ENCODE results near the gene TGM2. TPM values are rescaled to one million over a fixed set of nuclear protein-coding genes. Genes with fewer than 3 reads are reported as not detected.

TGM2 gene
- total RNA-seq, 2 experiments from 2014 or later, result not detected

- DNase-seq (no peak), ATAC-seq (no peak)
- Mint-ChIP-seq H3K9me3 (no peaks in the 10 kb centered on the region), H3K27me3 (peaks cover 3% of the 10 kb centered on the region), H3K36me3 (ENCODE audit: low read depth) (no peaks in the 10 kb centered on the region), H3K4me1 (ENCODE audit: low read depth) (no peaks in the 10 kb centered on the region), H3K4me3 (no peak overlapping the region), H3K27ac (no peak overlapping the region)
- ChIA-PET CTCF (interaction anchor here (4.1 kb wide), 1 partner anchor 10 kb away, joined by 23 read pairs; no protein-coding TSS in a partner anchor), POLR2A (no interaction called here)
- intact Hi-C loops (cut with micrococcal nuclease), result no loop called here
- no peak for TF ChIP-seq CTCF (IDR thresholded peaks at IDR 0.05)
Measured at GRCh38 chr20:38211200-38212097, 46.4 kb upstream of the TGM2 start.

- Mint-ChIP-seq H3K36me3 (ENCODE audit: low read depth) (no peaks in the 10 kb centered on the region), H3K27ac (no peak overlapping the region), H3K27me3 (peaks cover 3% of the 10 kb centered on the region), H3K4me3 (no peak overlapping the region), H3K9me3 (no peaks in the 10 kb centered on the region), H3K4me1 (ENCODE audit: low read depth) (no peaks in the 10 kb centered on the region)
- CTCF ChIA-PET, result interaction anchor here (4.1 kb wide), 1 partner anchor 10 kb away, joined by 23 read pairs; no protein-coding TSS in a partner anchor
- ATAC-seq (no peak), DNase-seq (no peak)
- POLR2A ChIA-PET, result no interaction called here
- intact Hi-C loops (cut with micrococcal nuclease), result no loop called here
- TF ChIP-seq CTCF (IDR thresholded peaks at IDR 0.05), result no peak
Measured at GRCh38 chr20:38210741-38211140, 45.7 kb upstream of the TGM2 start.

GRCh38 chr20:38209736-38210405 is 44.8 kb upstream of the TGM2 start:
- Mint-ChIP-seq H3K4me1 (ENCODE audit: low read depth) (no peaks in the 10 kb centered on the region), H3K27ac (no peak overlapping the region), H3K4me3 (no peak overlapping the region), H3K9me3 (no peaks in the 10 kb centered on the region), H3K36me3 (ENCODE audit: low read depth) (no peaks in the 10 kb centered on the region), H3K27me3 (peaks cover 3% of the 10 kb centered on the region)
- ATAC-seq (no peak), DNase-seq (no peak)
- TF ChIP-seq CTCF (IDR thresholded peaks at IDR 0.05), result no peak
- intact Hi-C loops (cut with micrococcal nuclease), result no loop called here
- ChIA-PET CTCF (interaction anchor here (4.1 kb wide), 1 partner anchor 11 kb away, joined by 23 read pairs; no protein-coding TSS in a partner anchor), POLR2A (no interaction called here)

GRCh38 chr20:38209054-38209675 is 44.1 kb upstream of the TGM2 start:
- H3K27ac Mint-ChIP-seq, result no peak overlapping the region
- H3K36me3 Mint-ChIP-seq (ENCODE audit: low read depth), result no peaks in the 10 kb centered on the region
- no peak overlapping the region for H3K4me3 Mint-ChIP-seq
- peaks cover 3% of the 10 kb centered on the region for H3K27me3 Mint-ChIP-seq
- no peak for DNase-seq
- intact Hi-C loops (cut with micrococcal nuclease), result no loop called here
- ChIA-PET CTCF (interaction anchor here (4.0 kb wide), 1 partner anchor 12 kb away, joined by 21 read pairs; no protein-coding TSS in a partner anchor), POLR2A (no interaction called here)
- no peak for TF ChIP-seq CTCF (IDR thresholded peaks at IDR 0.05)
- H3K4me1 Mint-ChIP-seq (ENCODE audit: low read depth), result no peaks in the 10 kb centered on the region
- no peaks in the 10 kb centered on the region for H3K9me3 Mint-ChIP-seq
- no peak for ATAC-seq
